HG02938 (cell line): ENCODE results near the gene KLC1.

Source experiments
- ATAC-seq: cut with Tn5 transposase; IDR thresholded peaks from one replicate; pipeline ENCODE4 v1.9.1; 2021; ENCODE audit warnings: mild to moderate bottlenecking, moderate library complexity; ENCODE audit not compliant: unreplicated experiment

KLC1 gene

GRCh38 chr14:103732868-103733620 lies 104.0 kb downstream of the KLC1 start:
- ATAC-seq: no peak

- no peak for ATAC-seq
Measured at GRCh38 chr14:103733651-103734050, 104.6 kb downstream of the KLC1 start.

DNA sequence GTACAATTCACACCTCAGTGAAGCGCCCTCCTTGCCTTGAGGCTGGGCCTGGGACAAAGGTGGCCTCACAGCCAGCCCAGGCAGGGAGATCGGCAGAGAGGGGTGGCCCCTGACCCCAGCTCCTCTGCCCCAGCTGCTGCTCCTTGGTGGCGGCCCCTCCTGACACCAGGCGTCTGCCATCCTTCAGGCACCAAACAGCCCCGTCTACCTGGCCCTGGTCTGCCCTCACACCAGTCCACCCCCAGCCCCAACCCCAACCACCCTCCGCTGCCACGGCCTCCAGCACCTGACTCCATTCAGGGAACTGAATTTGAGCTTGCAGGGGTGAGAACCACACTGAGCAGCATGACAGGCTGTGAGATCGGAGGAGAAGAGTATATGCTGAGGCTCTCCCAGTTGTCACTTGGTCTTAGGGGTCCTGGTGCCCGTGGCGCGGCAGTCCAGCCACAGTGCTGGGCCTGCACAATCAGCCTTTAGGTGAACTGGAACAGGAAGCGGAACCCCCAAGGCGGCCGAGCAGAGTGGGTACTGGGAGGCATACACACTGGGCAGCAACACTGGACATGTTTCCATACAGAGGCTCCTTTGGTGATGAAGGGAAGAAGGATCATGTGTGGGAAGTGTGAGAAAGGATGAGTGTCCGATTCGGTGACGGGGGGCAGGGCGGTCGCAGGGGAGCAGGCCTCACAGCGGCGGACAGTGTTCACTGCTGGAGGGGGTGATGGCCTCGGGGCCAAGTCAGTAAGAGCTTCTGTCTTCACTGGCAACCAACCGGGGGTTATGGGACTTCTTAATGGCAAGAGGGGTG lies 105.3 kb downstream of the KLC1 start:
- no peak for ATAC-seq

DNA sequence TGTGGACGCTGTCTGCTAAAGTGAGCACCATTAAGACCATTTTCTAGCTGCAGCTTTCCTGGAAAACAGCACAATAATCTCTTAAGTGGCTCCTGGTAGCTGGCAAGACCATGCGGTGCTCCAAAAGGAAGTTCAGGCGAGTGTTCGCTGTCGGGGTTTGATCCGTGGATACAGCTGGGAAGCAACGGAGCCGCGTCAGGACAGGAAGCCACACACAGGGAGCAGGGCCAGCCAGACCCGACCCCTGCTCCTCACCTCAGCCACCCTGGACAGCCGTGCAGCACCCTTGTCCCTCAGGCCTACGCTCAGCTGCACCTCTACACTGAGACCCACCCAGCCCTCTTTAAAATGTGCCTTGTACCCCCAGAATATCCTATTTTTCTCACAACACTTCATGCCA lies 106.0 kb downstream of the KLC1 start:
- ATAC-seq: no peak

DNA sequence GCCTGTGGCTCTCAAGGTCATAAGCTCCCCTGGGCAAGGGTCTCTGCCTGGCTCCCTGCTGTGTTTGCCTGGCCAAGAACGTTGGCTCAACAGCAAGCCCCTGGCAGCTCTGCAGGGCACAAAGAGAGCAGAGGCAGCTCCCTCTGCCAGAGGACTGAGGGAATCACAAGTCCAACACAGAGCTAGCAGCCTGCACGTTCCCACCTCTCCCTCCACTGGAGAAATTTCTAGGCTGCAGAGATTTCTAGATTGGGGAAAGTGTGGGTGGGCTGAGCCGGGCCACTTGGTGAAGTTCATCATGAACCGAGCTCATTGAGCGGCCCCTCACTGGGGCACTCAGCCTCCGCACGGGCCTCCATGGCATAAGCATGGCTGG lies 106.4 kb downstream of the KLC1 start:
- ATAC-seq: no peak

DNA sequence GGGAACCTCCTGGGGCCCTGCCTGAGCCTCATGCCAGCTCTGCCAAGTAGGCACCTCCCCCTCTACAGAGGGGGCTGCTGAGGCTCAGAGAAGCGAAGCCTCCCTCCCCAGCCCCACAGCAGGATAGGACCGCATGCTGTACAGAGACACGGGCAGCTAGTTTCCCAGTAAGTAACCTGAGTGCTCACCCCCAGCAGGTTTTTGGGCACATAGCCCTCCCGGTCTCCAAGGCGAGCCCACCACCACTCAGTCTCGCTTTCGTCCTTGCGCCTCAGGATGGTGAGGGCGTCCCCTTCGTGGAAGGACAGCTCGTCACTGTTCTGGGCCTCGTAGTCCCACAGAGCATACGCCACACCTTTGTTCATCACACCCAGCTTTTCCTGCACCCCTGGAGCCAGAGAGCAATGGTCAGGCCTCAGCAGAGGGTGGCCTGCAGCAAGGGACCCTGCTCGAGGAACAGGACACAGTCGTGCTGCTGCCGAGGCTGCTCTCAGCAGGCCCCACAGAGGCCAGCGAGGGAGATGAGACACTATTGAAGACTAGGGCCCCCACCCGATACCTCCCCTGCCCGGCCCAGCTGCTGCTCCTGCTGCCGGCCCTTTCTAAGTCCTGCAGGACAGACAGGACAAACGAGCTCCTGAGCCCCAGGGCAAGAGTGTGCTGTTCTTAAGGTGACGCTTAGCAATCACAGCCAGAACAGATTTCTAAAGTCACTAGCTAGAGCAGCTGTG lies 107.0 kb downstream of the KLC1 start:
- no peak for ATAC-seq

DNA sequence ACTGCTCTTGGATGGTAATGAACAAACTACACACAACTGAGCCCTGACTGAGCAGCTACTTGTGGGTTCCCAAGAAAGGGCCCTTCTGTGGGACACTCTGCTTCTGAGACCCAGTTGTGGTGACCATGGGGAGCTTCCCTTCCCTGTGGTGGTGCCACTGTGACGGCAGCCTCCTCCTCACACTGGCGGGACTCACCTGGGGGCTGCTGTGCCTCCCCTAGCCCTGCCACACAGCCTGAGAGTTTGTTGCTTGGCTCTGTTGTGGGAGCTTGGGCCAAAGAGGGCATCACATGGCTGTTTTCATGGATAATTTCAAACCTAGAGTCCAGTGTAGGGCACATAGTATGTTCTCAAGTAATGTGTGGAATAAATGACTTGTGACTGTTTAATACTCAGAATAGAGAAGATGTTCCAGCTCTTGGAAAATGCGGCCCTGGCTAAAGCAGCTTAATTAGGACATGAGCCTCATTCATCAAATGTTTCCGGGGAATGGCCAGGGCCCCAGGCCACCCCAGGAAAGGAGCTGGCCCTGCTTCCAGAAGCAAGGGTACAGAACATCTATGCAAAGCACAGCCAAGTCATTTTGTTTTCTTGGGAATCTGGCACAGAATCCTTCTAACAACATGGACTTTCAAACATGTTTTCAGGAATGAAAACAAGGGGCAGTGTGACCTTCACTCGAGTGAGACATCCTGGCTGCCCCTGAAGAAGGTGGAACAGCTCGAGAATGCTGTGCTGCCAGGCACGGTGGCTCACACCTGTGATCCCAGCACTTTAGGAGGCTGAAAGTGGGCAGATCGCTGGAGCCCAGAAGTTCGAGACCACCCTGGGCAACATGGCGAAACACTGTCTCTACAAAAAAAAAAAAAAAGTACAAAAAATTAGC lies 107.8 kb downstream of the KLC1 start:
- no peak for ATAC-seq

- no peak for ATAC-seq
Measured at GRCh38 chr14:103737432-103738045, 108.5 kb downstream of the KLC1 start.

- no peak for ATAC-seq
Measured at GRCh38 chr14:103738166-103738565, 109.2 kb downstream of the KLC1 start.

DNA sequence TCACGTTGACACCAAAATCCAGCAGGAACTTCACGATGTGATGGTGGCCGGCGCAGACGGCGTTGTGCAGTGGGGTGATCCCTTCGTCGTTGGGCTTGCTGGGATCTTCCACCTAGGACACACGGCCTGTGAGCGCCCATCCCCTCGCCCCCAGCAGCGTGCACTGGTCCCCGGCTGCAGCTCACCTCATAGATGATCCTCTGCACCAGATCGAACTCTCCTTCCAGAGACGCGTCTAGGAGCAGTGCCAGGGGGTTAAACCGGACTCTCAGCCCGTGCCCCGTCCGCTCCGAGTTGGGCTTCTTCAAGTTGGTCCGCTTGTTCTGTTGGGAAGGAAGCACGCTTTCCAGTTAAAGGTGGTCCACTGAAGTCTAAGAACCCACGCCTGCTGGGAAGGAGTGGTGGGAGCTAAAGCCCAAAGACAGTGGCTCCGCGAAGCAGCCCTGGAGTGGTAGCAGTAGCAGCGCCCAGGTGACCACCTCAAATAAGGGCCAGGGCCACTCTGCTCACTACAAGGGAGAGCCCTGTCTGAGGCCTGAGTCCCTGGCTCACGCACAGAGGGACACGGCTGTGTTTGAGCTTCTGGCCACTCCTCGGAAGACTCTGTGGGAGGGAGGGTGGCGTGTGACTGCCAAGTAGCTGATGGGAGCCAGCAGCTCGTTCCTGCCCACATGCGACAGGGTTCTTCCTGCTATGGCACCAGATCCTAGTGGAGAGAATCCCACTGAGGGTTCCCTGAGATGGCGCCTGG lies 109.9 kb downstream of the KLC1 start:
- ATAC-seq: no peak

DNA sequence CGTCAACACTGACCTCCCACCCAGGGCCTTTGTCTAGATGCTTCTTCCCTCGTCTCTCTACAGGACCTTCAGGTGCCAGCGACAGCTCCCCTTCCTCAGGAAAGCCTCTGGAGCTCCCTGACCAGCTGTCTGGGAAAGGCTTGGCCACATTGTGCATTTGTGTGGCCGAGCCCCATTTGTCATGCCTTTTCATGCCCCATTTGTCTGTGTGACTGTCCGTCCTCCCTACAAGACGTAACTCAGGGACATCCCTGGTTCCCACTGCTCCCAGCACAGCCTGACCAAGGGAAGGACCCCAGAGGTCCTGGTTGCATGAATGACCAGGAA lies 110.4 kb downstream of the KLC1 start:
- ATAC-seq: no peak

DNA sequence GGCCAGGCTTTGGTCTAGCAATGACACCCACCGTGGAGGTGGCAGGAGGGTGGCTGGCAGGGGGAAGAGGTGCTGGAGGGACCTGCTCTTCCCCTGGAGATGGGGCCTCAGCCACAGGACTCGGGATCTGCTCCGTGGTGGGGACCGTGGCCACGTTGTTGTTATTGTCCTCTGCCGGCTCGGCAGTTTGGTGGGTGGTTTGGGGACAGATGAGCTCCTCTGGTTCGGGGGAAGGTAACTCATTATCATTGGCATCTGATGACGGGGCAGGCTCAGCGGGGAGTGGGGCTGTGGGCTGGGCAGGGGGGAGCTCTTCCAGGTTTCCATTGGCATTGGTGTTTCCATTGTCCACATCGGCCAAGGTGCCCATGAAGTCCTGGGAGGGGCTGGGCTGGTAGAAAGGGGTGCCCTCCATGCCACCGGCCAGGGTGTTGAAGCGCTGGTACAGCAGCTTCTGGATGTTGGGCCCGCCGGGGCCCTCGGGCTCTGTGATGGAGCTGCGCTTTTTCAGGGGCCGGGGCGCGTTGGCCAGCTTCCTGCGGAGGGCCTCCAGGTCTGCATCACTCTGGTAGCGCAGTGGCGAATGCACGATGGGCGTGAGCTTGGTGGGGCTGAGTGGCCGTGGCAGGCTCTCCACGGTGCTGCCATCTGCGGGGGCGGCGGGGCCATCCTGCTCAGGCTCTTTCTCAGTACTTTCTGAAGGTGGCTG lies 110.9 kb downstream of the KLC1 start:
- ATAC-seq: no peak

- no peak for ATAC-seq
Measured at GRCh38 chr14:103740991-103741689, 112.1 kb downstream of the KLC1 start.

GRCh38 chr14:103741876-103742275 lies 112.9 kb downstream of the KLC1 start:
- no peak for ATAC-seq

- no peak for ATAC-seq
Measured at GRCh38 chr14:103742499-103743255, 113.7 kb downstream of the KLC1 start.

DNA sequence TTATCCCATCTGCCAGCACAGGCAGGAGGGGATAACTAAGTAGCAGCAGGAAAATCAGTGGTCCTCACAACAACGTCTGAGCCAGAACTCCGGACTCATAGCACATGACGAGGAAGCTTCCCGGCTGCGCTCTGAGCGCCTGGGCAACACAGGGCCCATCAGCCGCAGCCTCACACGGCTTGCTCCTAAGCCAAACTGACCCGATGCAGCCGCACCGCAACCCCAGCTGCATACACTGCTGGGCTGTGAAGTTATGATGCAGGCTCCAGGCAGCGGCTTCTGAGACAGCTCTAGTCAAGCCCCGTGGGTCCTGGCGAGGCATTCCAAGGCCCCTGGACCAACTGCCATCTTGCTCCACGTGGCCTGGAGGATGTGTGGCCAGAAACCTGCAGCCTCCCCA lies 114.7 kb downstream of the KLC1 start:
- ATAC-seq: no peak

DNA sequence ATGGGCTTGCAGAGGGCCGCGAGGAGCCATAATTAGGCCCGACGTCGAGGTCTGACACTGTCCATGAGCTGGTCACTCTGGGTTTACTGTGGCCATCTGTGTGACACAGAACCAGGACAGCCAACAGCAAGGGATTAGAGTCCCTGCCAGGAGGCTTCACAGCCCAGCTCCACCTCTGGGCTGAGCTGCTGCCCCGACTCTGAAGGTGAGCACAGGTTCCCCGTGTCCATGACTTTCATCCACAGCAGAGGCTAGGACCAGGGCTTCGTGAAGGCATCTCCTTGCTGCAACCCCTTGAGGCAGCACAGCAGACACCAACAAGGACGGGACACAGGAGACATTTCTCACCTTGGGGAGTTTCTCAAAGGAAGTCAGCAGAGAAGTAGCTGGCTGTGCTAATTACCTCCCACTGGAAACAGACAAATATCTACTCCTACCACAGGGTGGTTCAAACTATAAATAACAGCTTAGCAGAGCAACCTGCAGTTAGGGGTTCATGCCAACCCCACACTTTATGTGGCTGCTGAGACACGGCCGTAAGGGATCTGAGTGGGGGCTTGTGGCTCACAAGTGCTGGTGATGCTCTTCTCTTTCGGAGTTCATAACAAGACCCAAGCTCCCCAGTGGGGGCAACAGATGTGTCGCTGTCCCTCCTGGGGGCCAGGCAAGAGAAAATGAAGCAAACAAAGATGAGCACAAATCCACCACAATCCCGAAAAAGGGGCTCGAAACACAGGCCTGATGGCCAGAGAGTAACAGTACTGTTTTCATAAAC lies 115.8 kb downstream of the KLC1 start:
- no peak for ATAC-seq
